ENCODE measurements around the gene SLC16A12.

Gene SLC16A12

DNA sequence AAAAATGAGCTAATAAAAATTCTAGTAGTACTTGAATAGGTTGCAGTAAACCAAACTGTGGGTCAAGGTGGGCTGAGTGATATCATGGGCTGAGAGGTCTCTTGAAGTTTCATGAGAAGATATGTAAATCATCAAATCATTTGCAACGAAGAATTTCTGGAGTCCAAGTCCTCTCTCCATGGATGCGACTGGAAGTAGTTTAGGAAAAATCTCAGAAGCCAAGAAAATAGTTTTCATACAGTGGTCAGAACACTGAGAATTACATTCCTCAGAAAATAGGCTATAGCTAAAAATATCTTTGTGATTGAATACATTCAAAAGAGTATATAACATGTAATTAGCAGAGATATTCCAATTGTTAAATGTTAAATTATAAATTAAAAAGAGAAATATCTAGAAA, 146.6 kb downstream of the SLC16A12 start:
- no peak for DNase-seq

- no peak for DNase-seq
These were observed 150.7 kb downstream of the SLC16A12 start for GRCh38 chr10:89384474-89385340.

DNA sequence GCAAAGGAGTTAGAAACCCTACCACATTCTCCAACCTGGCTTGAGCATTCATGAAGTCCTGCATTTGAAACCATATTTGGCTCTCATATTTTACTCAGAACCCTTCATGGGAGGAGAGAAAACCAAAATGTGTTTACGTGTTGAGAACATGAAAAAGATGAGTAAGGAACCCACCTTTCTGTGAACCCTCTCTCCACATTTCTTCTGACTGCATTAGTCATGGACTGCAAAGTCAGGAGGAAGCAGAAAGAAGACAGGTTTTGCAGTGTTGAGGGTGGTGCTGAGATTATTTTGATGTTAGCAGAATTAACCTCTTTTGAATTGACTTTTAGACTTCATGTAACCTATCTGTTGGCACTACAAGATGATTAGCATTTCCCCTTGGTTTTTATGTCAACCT, 152.6 kb downstream of the SLC16A12 start:
- DNase-seq: no peak

Measured in stimulated activated CD4-positive, alpha-beta T cell treated with anti-CD3 and anti-CD28 coated beads, Interleukin-2, amount 100 ng/mL, for 48 hours (primary cell).